ENCODE data around the gene MRPS25. TPM values are rescaled to one million over a fixed set of nuclear protein-coding genes. Genes with fewer than 3 reads are reported as not detected.

MRPS25 gene
- total RNA-seq, 4 donors from 2014 or later = 23.9 to 39.2 (median 29.5) TPM

DNA sequence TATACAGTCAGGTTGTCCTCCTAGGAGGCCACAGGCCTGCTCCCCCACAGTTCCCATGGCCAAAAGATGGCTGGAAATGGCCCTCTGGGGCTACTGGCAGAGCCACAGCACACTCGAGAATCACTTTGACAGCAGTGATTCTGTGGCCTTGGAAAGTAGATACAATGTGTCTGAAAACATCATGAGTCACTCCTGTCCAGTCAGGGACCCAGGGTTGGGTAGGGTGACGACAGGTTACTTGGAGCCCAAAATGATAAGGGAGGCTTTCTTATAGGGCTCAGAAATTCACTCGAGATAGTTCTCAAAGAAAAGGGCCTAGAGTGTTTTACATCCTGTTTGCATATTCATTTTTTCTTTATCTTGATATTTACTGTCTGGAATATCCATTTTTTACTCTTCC, 24.3 kb downstream of the MRPS25 start:
- DNase-seq = no peak
- Histone ChIP-seq H3K36me3 (peaks cover 11 to 100% (median 48%) of the 10 kb centered on the region in 3 donors), H3K4me1 (no peaks in the 10 kb centered on the region), H3K4me3 (no peak overlapping the region), H3K27ac (no peak overlapping the region), H3K9me3 (no peaks in the 10 kb centered on the region), H3K27me3 (no peaks in the 10 kb centered on the region)
- intact Hi-C loops (cut with DNase I) = no loop called here
- TF ChIP-seq POLR2A (IDR thresholded peaks at IDR 0.05) = no peak
- TF ChIP-seq, protein P1, sequence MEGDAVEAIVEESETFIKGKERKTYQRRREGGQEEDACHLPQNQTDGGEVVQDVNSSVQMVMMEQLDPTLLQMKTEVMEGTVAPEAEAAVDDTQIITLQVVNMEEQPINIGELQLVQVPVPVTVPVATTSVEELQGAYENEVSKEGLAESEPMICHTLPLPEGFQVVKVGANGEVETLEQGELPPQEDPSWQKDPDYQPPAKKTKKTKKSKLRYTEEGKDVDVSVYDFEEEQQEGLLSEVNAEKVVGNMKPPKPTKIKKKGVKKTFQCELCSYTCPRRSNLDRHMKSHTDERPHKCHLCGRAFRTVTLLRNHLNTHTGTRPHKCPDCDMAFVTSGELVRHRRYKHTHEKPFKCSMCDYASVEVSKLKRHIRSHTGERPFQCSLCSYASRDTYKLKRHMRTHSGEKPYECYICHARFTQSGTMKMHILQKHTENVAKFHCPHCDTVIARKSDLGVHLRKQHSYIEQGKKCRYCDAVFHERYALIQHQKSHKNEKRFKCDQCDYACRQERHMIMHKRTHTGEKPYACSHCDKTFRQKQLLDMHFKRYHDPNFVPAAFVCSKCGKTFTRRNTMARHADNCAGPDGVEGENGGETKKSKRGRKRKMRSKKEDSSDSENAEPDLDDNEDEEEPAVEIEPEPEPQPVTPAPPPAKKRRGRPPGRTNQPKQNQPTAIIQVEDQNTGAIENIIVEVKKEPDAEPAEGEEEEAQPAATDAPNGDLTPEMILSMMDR (IDR thresholded peaks at IDR 0.05) = no peak
- 69 to 71% methylated on average over 3 of the region's 3 CpGs for WGBS, 2 donors

DNA sequence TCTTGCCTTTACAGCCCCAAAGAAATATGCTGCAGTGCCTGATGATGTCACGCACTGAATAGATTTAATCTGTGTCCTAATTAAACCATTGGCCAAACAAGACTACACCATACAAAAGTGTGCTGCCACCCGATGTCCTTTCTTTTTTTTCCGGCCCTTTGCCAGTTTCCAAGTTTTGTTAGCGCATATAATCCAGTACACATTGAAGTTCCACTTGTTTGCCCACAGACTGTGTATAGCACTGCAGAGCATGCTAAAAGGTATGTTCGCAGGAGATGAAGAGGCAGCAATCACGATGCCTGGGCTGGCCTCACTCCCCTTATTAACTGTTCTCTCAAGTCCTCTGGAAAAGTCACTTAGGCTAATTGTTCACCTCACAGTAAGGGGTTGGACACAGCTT, 26.8 kb downstream of the MRPS25 start:
- no peak overlapping the region for H3K27ac ChIP-seq
- intact Hi-C loops (cut with DNase I) = no loop called here
- no peaks in the 10 kb centered on the region for H3K4me1 ChIP-seq
- H3K4me3 ChIP-seq = no peak overlapping the region
- no peaks in the 10 kb centered on the region for H3K9me3 ChIP-seq
- 71 to 87% methylated on average over 6 of the region's 6 CpGs for WGBS, 2 donors
- peaks cover 7 to 100% (median 38%) of the 10 kb centered on the region in 3 donors for H3K36me3 ChIP-seq
- TF ChIP-seq POLR2A (IDR thresholded peaks at IDR 0.05) = no peak
- TF ChIP-seq, protein P1 (IDR thresholded peaks at IDR 0.05) = no peak
- no peak for DNase-seq
- H3K27me3 ChIP-seq = no peaks in the 10 kb centered on the region

DNA sequence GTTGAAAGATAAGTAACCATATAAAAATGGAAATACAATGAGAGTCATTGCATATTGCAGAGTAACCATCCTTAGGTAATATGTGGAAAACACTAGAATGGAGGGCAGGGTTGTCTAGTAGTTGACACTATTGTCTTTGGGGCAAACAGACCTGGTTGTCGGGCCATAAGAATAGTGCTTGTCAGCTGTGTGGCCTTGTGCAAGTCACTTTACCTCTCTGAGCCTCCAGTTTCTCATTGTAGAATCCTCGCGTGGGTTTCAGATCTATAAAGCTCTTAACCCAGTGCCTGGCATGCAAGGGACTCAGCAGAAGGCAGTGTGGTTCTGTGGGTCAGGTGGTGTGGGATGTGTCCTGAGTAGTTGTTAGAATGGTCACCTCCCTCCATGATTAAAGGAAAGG, 32.0 kb downstream of the MRPS25 start:
- H3K4me3 ChIP-seq = no peak overlapping the region
- DNase-seq = no peak
- no peaks in the 10 kb centered on the region for H3K9me3 ChIP-seq
- no peak overlapping the region for H3K27ac ChIP-seq
- intact Hi-C loops (cut with DNase I) = no loop called here
- WGBS, 2 donors = 68 to 92% methylated on average over 3 of the region's 3 CpGs
- H3K4me1 ChIP-seq = no peaks in the 10 kb centered on the region
- TF ChIP-seq, protein P1 (IDR thresholded peaks at IDR 0.05) = no peak
- no peak for TF ChIP-seq POLR2A (IDR thresholded peaks at IDR 0.05)
- no peaks in the 10 kb centered on the region for H3K27me3 ChIP-seq
- H3K36me3 ChIP-seq = peaks cover 12 to 100% (median 30%) of the 10 kb centered on the region in 3 donors

DNA sequence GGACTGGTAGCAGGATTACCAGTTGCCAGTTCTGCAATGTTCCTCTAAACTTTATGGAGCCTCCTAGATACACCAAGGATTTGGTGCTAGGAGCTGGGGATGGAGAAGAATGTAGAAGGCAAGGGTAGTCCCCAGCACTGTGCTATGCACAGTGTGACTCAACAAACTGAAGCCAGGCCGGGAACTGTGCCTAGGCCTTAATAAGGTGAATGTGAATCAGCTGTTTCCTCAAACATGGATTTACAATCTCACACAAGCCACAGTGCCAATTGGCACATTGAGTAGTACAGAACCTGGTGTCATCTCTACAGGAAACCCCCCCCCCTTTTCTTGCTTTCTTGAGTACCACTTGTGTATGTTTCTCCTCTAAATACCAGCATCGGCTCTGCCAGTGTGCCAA, 32.5 kb downstream of the MRPS25 start:
- H3K9me3 ChIP-seq = no peaks in the 10 kb centered on the region
- H3K27ac ChIP-seq = no peak overlapping the region
- H3K27me3 ChIP-seq = no peaks in the 10 kb centered on the region
- no peak for DNase-seq
- no peak for TF ChIP-seq POLR2A (IDR thresholded peaks at IDR 0.05)
- TF ChIP-seq, protein P1 (IDR thresholded peaks at IDR 0.05) = no peak
- H3K36me3 ChIP-seq = peaks cover 12 to 100% (median 26%) of the 10 kb centered on the region in 3 donors
- 67 to 73% methylated on average over 1 to 2 of the region's 2 CpGs for WGBS, 2 donors
- no peaks in the 10 kb centered on the region for H3K4me1 ChIP-seq
- intact Hi-C loops (cut with DNase I) = no loop called here
- H3K4me3 ChIP-seq = no peak overlapping the region

DNA sequence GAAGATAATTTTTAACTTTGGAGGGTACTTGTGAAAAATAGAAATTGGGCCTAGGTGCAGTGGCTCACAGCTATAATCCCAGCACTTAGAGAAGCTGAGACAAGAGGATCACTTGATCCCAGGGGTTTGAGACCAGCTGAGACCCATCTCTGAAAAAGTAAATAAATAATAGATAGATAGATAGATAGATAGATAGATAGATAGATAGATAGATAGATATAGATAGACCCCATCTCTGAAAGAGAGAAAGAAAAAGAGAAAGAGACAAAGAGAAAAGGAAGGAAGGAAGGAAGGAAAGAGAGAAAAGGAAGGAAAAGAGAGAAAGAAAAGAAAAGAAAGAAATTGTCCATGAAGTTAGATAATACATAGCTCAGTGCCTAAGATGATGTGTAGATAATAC, 35.5 kb downstream of the MRPS25 start:
- Histone ChIP-seq H3K4me1 (no peaks in the 10 kb centered on the region), H3K9me3 (no peaks in the 10 kb centered on the region), H3K27me3 (no peaks in the 10 kb centered on the region), H3K36me3 (peaks cover 12 to 100% (median 17%) of the 10 kb centered on the region in 3 donors), H3K27ac (no peak overlapping the region), H3K4me3 (no peak overlapping the region)
- intact Hi-C loops (cut with DNase I) = no loop called here
- no peak for DNase-seq
- TF ChIP-seq POLR2A (IDR thresholded peaks at IDR 0.05) = no peak
- TF ChIP-seq, protein P1 (IDR thresholded peaks at IDR 0.05) = no peak

Data from esophagus squamous epithelium (tissue), 5 donors.